Body of pancreas (tissue), 4 donors: Measurements from ENCODE around the gene PLAU.

Source experiments
- CTCF ChIP-seq, 7 experiments: fragments of 450-650 bp in 4 of 7; fragments of 200-600 bp in 3 of 7; sonication (generic) in 3 of 7; IDR thresholded peaks; one replicate each; pipeline ENCODE4 v1.5.1; 2016 to 2019; ENCODE audit warnings: antibody characterized with exemption in 7 of 7
- POLR2A ChIP-seq, 3 donors: fragments of 450-650 bp; IDR thresholded peaks; one replicate each; pipeline ENCODE4 v1.6.1; 2016; ENCODE audit warnings: antibody characterized with exemption in 3 of 3, mild to moderate bottlenecking in 2 of 3

- no peak for TF ChIP-seq CTCF (IDR thresholded peaks at IDR 0.05)
- no peak for TF ChIP-seq POLR2A (IDR thresholded peaks at IDR 0.05)
Measured at GRCh38 chr10:73914036-73914435, 3.1 kb downstream of the PLAU start.
